Measurements from ENCODE around the gene RAB5A. TPM values are rescaled to one million over a fixed set of nuclear protein-coding genes. Genes with fewer than 3 reads are reported as not detected.

RAB5A gene
- total RNA-seq, 1 experiment from 2014 or later, result 65.1 TPM

DNA sequence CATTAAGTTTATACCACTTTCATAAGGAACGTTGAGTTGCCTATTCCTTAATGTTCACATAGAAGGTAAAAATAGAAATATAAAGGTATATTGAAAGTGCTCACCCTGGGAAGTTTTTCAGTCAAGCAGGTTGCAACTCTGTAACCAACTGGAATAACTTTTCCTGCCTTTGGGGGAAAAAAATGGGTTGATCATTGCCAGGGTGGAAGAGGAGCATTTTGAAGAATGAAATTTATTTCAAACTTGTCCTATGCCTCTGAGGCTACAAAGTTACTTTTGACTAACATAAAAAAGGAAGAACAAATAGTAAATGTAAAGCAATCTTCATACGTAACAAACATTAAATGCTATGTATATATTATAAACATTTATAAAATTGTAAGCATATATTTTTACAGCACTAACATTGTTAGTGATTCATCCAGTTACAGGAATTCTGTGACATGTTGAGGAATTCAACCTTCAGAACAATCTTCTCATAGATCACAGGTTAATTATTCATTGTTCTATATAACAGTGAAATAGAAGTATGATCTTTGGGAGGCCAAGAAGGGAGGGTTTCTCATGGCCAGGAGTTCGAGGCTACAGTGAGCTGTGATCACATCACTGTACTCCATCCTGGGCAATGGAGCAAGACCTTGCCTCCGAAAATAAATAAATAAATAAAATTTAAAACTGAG is 26.4 kb upstream of the RAB5A start:
- H3K4me1 ChIP-seq (replicated peaks; ENCODE audit: insufficient read depth), result no peaks in the 10 kb centered on the region
- H3K9me3 ChIP-seq (ENCODE audit: insufficient read depth, low read depth), result no peaks in the 10 kb centered on the region
- no TSS peak for BruUV-seq (replicated peaks)
- no peaks in the 10 kb centered on the region for H3K9me2 ChIP-seq (ENCODE audit: insufficient read depth)
- no peak overlapping the region for H2AFZ ChIP-seq
- no peaks in the 10 kb centered on the region for H3K27me3 ChIP-seq (ENCODE audit: insufficient read depth, low read depth)
- POLR2A ChIA-PET (ENCODE audit: unreplicated experiment), result no interaction called here
- H3K27ac ChIP-seq, result no peak overlapping the region
- no peaks in the 10 kb centered on the region for H3K79me2 ChIP-seq (ENCODE audit: low read depth)
- CTCF ChIA-PET, result no interaction called here
- no peak for DNase-seq
- no peak for TF ChIP-seq EZH2 (IDR thresholded peaks at IDR 0.05; ENCODE audit: low read depth)
- TF ChIP-seq, protein P1, sequence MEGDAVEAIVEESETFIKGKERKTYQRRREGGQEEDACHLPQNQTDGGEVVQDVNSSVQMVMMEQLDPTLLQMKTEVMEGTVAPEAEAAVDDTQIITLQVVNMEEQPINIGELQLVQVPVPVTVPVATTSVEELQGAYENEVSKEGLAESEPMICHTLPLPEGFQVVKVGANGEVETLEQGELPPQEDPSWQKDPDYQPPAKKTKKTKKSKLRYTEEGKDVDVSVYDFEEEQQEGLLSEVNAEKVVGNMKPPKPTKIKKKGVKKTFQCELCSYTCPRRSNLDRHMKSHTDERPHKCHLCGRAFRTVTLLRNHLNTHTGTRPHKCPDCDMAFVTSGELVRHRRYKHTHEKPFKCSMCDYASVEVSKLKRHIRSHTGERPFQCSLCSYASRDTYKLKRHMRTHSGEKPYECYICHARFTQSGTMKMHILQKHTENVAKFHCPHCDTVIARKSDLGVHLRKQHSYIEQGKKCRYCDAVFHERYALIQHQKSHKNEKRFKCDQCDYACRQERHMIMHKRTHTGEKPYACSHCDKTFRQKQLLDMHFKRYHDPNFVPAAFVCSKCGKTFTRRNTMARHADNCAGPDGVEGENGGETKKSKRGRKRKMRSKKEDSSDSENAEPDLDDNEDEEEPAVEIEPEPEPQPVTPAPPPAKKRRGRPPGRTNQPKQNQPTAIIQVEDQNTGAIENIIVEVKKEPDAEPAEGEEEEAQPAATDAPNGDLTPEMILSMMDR (conservative IDR thresholded peaks at IDR 0.05), result no peak
- no peaks in the 10 kb centered on the region for H3K36me3 ChIP-seq (ENCODE audit: low read depth)
- no peaks in the 10 kb centered on the region for H4K20me1 ChIP-seq (ENCODE audit: insufficient read depth)
- H3K4me2 ChIP-seq, result no peak overlapping the region
- no peaks in the 10 kb centered on the region for H3F3A ChIP-seq (ENCODE audit: insufficient read depth, low read depth)
- intact Hi-C loops (cut with micrococcal nuclease; ENCODE audit: unreplicated experiment), result no loop called here
- H3K4me3 ChIP-seq, result no peak overlapping the region

DNA sequence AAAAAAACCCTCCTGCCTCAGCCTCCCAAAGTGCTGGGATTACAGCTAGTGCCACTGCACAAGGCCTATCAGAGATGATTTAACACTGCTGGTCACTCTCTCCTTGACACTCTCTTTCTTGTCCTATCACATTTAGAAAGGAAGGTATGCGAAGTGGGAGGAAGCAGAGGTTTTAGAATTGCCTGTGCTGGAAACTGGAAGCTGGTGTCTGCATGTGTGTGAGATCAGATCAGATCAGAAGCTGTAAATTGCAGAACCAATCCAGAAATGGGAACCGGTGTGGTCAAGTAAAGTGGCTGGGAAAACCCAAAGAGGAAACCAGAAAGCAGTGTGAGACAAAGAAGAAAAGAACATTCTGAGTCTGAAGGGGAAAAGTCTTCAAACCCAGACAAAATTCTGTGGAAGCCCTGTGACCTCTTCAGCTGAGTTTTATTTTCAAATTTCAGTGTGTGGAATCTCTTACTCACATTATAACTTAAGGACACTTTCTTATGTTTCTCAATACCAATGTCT is 15.7 kb upstream of the RAB5A start:
- intact Hi-C loops (cut with micrococcal nuclease; ENCODE audit: unreplicated experiment), result loop anchor here (5.0 kb wide), 1 partner anchor 44 kb away; no protein-coding TSS in a partner anchor
- peak overlapping the region; percentile 67 for H2AFZ ChIP-seq
- H3K36me3 ChIP-seq (ENCODE audit: low read depth), result no peaks in the 10 kb centered on the region
- BruUV-seq (replicated peaks), result TSS peak; percentile 41
- no peaks in the 10 kb centered on the region for H3K27me3 ChIP-seq (ENCODE audit: insufficient read depth, low read depth)
- ChIA-PET POLR2A (ENCODE audit: unreplicated experiment) (interaction anchor here (0.6 kb wide), 1 partner anchor 34 kb away, joined by 9 read pairs; no protein-coding TSS in a partner anchor), CTCF (no interaction called here)
- DNase-seq, result no peak
- H3K27ac ChIP-seq, result peak overlapping the region; percentile 76
- peaks cover 18% of the 10 kb centered on the region for H3K4me1 ChIP-seq (replicated peaks; ENCODE audit: insufficient read depth)
- no peak overlapping the region for H3K4me3 ChIP-seq
- H4K20me1 ChIP-seq (ENCODE audit: insufficient read depth), result no peaks in the 10 kb centered on the region
- no peaks in the 10 kb centered on the region for H3K9me3 ChIP-seq (ENCODE audit: insufficient read depth, low read depth)
- no peak for TF ChIP-seq EZH2 (IDR thresholded peaks at IDR 0.05; ENCODE audit: low read depth)
- TF ChIP-seq, protein P1 (conservative IDR thresholded peaks at IDR 0.05), result no peak
- H3K9me2 ChIP-seq (ENCODE audit: insufficient read depth), result no peaks in the 10 kb centered on the region
- peaks cover 20% of the 10 kb centered on the region for H3F3A ChIP-seq (ENCODE audit: insufficient read depth, low read depth)
- H3K79me2 ChIP-seq (ENCODE audit: low read depth), result no peaks in the 10 kb centered on the region
- H3K4me2 ChIP-seq, result peak overlapping the region; percentile 17

DNA sequence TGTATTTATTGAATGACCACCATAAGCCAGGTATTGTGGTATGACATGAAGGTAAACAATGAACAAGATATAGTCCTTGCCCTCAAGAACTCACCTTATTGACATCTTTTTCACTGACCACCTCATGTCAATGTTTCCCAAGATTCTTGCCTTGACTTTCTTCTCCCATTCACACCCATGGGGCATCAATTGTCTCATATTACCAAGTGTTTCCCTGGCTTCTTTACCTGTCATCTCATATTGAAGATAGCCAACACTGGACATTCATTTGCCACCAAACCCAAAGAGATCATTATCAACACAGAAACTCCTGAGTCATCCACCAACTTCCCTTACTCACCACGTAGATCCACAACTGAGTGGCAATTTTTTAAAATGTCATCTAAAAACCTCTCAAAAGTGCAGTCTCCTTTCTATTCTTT is 15.1 kb upstream of the RAB5A start:
- Histone ChIP-seq H3K27me3 (ENCODE audit: insufficient read depth, low read depth) (no peaks in the 10 kb centered on the region), H3K79me2 (ENCODE audit: low read depth) (no peaks in the 10 kb centered on the region), H3K4me2 (peak overlapping the region; percentile 17), H3K4me1 (replicated peaks; ENCODE audit: insufficient read depth) (peaks cover 18% of the 10 kb centered on the region), H3F3A (ENCODE audit: insufficient read depth, low read depth) (peaks cover 21% of the 10 kb centered on the region), H3K4me3 (no peak overlapping the region), H3K9me3 (ENCODE audit: insufficient read depth, low read depth) (no peaks in the 10 kb centered on the region), H4K20me1 (ENCODE audit: insufficient read depth) (no peaks in the 10 kb centered on the region), H2AFZ (no peak overlapping the region; the same call in 1 of the 2 replicates), H3K36me3 (ENCODE audit: low read depth) (no peaks in the 10 kb centered on the region), H3K9me2 (ENCODE audit: insufficient read depth) (no peaks in the 10 kb centered on the region), H3K27ac (peak overlapping the region; percentile 76)
- ChIA-PET CTCF (no interaction called here), POLR2A (ENCODE audit: unreplicated experiment) (interaction anchor here (0.6 kb wide), 1 partner anchor 34 kb away, joined by 9 read pairs; no protein-coding TSS in a partner anchor)
- DNase-seq, result peak in 1 of 2 experiments; percentile 74
- intact Hi-C loops (cut with micrococcal nuclease; ENCODE audit: unreplicated experiment), result loop anchor here (2.0 to 5.0 kb wide), 2 partner anchors 15 to 44 kb away; partner anchors contain the start of gene RAB5A
- TF ChIP-seq, protein P1 (conservative IDR thresholded peaks at IDR 0.05), result no peak
- no peak for TF ChIP-seq EZH2 (IDR thresholded peaks at IDR 0.05; ENCODE audit: low read depth)
- BruUV-seq (replicated peaks), result no TSS peak
